Astrocyte (in vitro differentiated cells and primary cell): ENCODE data around the gene SLC25A10. TPM values are rescaled to one million over a fixed set of nuclear protein-coding genes. Genes with fewer than 3 reads are reported as not detected.

ENCODE experiments used
- DNase-seq: peaks from one replicate; pipeline ENCODE4 v3.0.0-alpha.2; 2010; ENCODE audit warnings: low read depth
- FAIRE-seq: peaks from 2 replicates; lab custom pipeline; 2011; peaks lifted over from hg19 to GRCh38; lab: Jason Lieb, UNC
- H2AFZ ChIP-seq: 2 replicates; pipeline ENCODE4 v1.6.0; 2012; ENCODE audit warnings: low read depth, low read length, inconsistent platforms
- H3K27ac ChIP-seq: 2 replicates; pipeline ENCODE4 v1.5.1; 2011; ENCODE audit warnings: low read depth, low read length, inconsistent platforms
- H3K27me3 ChIP-seq: 2 replicates; pipeline ENCODE4 v1.6.0; 2011; ENCODE audit warnings: low read length, inconsistent platforms; ENCODE audit not compliant: insufficient read depth
- H3K36me3 ChIP-seq: 2 replicates; pipeline ENCODE4 v1.5.1; 2011; ENCODE audit warnings: low read length, inconsistent platforms; ENCODE audit not compliant: insufficient read depth
- H3K4me1 ChIP-seq: 2 replicates; pipeline ENCODE4 v1.5.1; 2011; ENCODE audit warnings: low read length, inconsistent platforms; ENCODE audit not compliant: insufficient read depth
- H3K4me2 ChIP-seq: 2 replicates; pipeline ENCODE4 v1.6.0; 2012; ENCODE audit warnings: low read length, inconsistent platforms
- H3K4me3 ChIP-seq: 2 replicates; pipeline ENCODE4 v1.5.1; 2011; ENCODE audit warnings: low read depth, mild to moderate bottlenecking, low read length, inconsistent platforms; ENCODE audit not compliant: insufficient read depth
- H3K79me2 ChIP-seq: 2 replicates; pipeline ENCODE4 v1.6.0; 2012; ENCODE audit warnings: mild to moderate bottlenecking, low read length, inconsistent platforms; ENCODE audit not compliant: insufficient read depth
- H3K9ac ChIP-seq: 2 replicates; pipeline ENCODE4 v1.6.0; 2012; ENCODE audit warnings: mild to moderate bottlenecking, low read length, inconsistent platforms
- H3K9me3 ChIP-seq: 2 replicates; pipeline ENCODE4 v1.5.1; 2012; ENCODE audit warnings: low read depth, mild to moderate bottlenecking, low read length, inconsistent platforms; ENCODE audit not compliant: insufficient read depth
- H4K20me1 ChIP-seq: 2 replicates; pipeline ENCODE4 v1.6.0; 2012; ENCODE audit warnings: low read length, inconsistent platforms; ENCODE audit not compliant: insufficient read depth
- H3K27ac Mint-ChIP-seq: one replicate; pipeline ENCODE4 v1.8.0; 2021; ENCODE audit warnings: mild to moderate bottlenecking, mixed read lengths; ENCODE audit not compliant: unreplicated experiment
- H3K27me3 Mint-ChIP-seq: one replicate; pipeline ENCODE4 v1.8.0; 2021; ENCODE audit warnings: low read depth, mixed read lengths; ENCODE audit not compliant: unreplicated experiment
- H3K36me3 Mint-ChIP-seq: one replicate; pipeline ENCODE4 v1.8.0; 2021; ENCODE audit warnings: low read depth, mixed read lengths; ENCODE audit not compliant: unreplicated experiment
- H3K4me1 Mint-ChIP-seq: one replicate; pipeline ENCODE4 v1.8.0; 2021; ENCODE audit warnings: low read depth, mixed read lengths; ENCODE audit not compliant: unreplicated experiment
- H3K4me3 Mint-ChIP-seq: one replicate; pipeline ENCODE4 v1.8.0; 2021; ENCODE audit warnings: mild to moderate bottlenecking, moderate library complexity, mixed read lengths; ENCODE audit not compliant: unreplicated experiment
- H3K9me3 Mint-ChIP-seq: one replicate; pipeline ENCODE4 v1.8.0; 2021; ENCODE audit warnings: mild to moderate bottlenecking, mixed read lengths; ENCODE audit not compliant: unreplicated experiment
- EZH2 ChIP-seq: IDR thresholded peaks from 2 replicates; pipeline ENCODE4 v1.6.1; 2012; ENCODE audit warnings: mild to moderate bottlenecking, low read length, inconsistent platforms; ENCODE audit not compliant: insufficient read depth
- total RNA-seq: library from RNA; stranded (reverse); gene quantifications from 2 replicates; pipeline ENCODE4 v1.2.1, GENCODE V29; 2021
- TF ChIP-seq, protein P1 (sequence below): IDR thresholded peaks from 2 replicates; pipeline ENCODE4 v1.5.1; 2011; ENCODE audit warnings: low read depth, mild to moderate bottlenecking, inconsistent platforms, low read length, moderate library complexity; ENCODE audit not compliant: insufficient read depth

SLC25A10 gene
- total RNA-seq, 1 donor from 2014 or later = 9.3 TPM

DNA sequence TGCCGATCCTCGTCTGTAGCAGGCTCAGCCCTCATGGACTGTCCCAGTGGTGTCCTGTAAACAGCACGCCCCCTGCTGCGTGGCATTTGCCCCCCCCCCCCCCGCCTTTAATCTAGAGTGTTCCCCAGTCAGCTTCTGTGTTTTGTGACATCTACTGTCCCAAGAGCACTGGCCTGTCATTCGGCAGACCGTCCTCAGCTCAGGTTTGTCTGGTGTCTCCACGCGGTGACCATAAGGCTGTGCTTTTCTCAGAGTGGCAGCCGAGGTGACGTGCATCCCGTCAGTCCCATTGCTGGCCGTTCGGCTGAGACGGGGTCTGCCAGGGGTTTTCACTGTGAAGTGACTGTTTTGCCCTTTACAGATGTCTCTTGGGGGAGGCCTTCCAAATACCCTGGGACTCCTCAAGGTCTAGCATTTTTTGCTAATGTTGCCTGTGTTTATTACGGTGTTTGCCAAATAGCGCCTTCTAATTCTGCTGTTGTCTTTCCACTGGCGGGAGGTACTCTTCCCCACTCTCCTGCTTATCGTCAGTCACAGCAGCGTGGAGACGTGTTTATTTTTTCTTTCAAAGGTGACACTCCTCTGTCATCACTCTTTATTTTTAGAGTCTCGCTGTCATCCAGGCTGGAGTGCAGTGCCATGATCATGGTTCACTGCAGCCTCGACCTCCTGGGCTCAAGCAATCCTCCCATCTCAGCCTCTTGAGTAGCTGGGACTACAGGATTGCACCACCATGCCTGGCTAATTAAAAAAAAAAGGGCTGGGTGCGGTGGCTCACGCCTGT lies 14.6 kb upstream of the SLC25A10 start:
- Histone ChIP-seq H2AFZ (no peak overlapping the region), H3K4me2 (no peak overlapping the region), H3K4me3 (no peak overlapping the region), H3K27ac (no peak overlapping the region), H4K20me1 (peaks cover 83% of the 10 kb centered on the region), H3K9ac (no peak overlapping the region), H3K4me1 (peaks cover 18% of the 10 kb centered on the region), H3K27me3 (no peaks in the 10 kb centered on the region), H3K9me3 (no peaks in the 10 kb centered on the region), H3K36me3 (peaks cover 37% of the 10 kb centered on the region), H3K79me2 (peaks cover 92% of the 10 kb centered on the region)
- Mint-ChIP-seq H3K4me1 (peaks cover 7% of the 10 kb centered on the region), H3K27ac (peak overlapping the region; percentile 53), H3K9me3 (no peaks in the 10 kb centered on the region), H3K27me3 (no peaks in the 10 kb centered on the region), H3K36me3 (peaks cover 13% of the 10 kb centered on the region), H3K4me3 (no peak overlapping the region)
- FAIRE-seq (no peak), DNase-seq (no peak)
- TF ChIP-seq, protein P1, sequence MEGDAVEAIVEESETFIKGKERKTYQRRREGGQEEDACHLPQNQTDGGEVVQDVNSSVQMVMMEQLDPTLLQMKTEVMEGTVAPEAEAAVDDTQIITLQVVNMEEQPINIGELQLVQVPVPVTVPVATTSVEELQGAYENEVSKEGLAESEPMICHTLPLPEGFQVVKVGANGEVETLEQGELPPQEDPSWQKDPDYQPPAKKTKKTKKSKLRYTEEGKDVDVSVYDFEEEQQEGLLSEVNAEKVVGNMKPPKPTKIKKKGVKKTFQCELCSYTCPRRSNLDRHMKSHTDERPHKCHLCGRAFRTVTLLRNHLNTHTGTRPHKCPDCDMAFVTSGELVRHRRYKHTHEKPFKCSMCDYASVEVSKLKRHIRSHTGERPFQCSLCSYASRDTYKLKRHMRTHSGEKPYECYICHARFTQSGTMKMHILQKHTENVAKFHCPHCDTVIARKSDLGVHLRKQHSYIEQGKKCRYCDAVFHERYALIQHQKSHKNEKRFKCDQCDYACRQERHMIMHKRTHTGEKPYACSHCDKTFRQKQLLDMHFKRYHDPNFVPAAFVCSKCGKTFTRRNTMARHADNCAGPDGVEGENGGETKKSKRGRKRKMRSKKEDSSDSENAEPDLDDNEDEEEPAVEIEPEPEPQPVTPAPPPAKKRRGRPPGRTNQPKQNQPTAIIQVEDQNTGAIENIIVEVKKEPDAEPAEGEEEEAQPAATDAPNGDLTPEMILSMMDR = no peak
- no peak for TF ChIP-seq EZH2

DNA sequence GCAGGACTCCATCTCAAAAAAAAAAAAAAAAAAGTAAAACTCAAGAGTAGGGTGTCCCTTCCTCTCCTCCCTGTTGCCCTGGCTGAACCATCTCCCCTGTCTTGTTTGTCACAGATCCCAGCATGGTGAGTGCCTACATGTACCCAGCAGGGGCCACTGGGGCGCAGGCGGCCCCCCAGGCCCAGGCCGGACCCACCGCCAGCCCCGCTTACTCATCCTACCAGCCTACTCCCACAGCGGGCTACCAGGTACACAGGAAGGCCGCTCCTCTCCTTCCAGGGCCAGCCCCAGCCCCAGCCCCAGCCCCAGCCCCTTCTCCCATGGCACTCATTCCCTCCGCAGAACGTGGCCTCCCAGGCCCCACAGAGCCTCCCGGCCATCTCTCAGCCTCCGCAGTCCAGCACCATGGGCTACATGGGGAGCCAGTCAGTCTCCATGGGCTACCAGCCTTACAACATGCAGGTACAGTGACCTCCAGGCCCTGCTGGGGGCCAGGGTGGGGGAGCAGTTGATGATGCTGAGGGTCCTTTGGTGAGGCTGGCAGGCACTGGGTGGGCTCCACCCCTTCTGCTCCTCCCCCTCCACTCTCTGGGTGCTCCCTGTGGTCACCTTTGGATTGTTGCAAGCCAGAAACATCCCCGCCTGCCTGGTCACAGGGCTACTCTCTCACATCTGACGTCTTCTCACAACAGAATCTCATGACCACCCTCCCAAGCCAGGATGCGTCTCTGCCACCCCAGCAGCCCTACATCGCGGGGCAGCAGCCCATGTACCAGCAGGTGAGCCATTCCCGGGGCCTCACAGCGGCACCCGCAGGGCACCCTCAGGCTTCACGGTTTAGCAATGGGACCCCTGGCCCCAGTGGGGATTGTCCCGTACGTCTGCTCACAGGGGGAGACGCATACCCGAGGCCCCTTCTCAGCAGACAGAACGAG lies 11.5 kb upstream of the SLC25A10 start:
- Histone ChIP-seq H2AFZ (no peak overlapping the region), H3K36me3 (peaks cover 31% of the 10 kb centered on the region), H4K20me1 (peaks cover 72% of the 10 kb centered on the region), H3K9ac (peak overlapping the region; percentile 95), H3K4me1 (peaks cover 29% of the 10 kb centered on the region), H3K27me3 (no peaks in the 10 kb centered on the region), H3K4me2 (peak overlapping the region; percentile 94), H3K4me3 (no peak overlapping the region), H3K79me2 (peaks cover 92% of the 10 kb centered on the region), H3K9me3 (no peaks in the 10 kb centered on the region), H3K27ac (no peak overlapping the region)
- no peak overlapping the region for H3K27ac Mint-ChIP-seq
- no peaks in the 10 kb centered on the region for H3K9me3 Mint-ChIP-seq
- FAIRE-seq = no peak
- TF ChIP-seq, protein P1 = no peak
- no peak for TF ChIP-seq EZH2
- H3K36me3 Mint-ChIP-seq = peaks cover 21% of the 10 kb centered on the region
- H3K27me3 Mint-ChIP-seq = no peaks in the 10 kb centered on the region
- peaks cover 12% of the 10 kb centered on the region for H3K4me1 Mint-ChIP-seq
- no peak overlapping the region for H3K4me3 Mint-ChIP-seq
- no peak for DNase-seq
